ENCODE measurements around the gene ZNF622.

DNA sequence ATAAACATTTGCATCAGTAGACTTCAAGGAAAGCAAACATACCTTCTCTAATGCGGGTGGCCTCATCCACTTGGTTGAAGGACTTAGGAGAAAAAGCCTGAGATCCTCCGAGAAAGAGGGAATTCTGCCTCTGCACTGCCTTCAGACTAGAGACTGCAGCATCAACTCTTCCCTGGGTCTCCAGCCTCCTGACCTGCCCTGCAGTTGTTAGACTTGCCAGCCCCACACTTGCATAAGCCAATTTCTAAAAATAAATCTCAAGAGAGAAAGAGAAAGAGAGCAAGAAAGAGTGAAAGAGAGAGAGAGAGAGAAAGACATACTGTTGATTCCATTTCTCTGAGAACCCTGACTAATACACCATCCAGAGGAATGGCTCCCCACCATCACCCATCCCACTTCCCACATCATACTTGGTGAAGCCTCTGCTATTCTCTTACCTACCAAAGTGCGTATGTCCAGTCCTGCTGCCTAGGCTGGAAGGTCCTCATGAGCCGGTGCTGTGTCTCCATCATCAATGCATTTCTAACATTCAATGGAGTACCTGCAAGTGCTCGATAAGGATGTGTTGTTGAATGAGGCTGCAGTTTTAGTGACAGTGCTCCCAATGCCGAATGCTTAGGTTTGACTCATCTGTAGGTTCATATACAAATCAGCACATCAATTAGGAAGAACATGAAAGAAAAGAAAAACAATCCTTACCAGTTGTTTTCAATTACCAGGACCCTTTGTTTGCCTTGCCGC lies 35.1 kb downstream of the ZNF622 start:
- TF ChIP-seq, protein P1, sequence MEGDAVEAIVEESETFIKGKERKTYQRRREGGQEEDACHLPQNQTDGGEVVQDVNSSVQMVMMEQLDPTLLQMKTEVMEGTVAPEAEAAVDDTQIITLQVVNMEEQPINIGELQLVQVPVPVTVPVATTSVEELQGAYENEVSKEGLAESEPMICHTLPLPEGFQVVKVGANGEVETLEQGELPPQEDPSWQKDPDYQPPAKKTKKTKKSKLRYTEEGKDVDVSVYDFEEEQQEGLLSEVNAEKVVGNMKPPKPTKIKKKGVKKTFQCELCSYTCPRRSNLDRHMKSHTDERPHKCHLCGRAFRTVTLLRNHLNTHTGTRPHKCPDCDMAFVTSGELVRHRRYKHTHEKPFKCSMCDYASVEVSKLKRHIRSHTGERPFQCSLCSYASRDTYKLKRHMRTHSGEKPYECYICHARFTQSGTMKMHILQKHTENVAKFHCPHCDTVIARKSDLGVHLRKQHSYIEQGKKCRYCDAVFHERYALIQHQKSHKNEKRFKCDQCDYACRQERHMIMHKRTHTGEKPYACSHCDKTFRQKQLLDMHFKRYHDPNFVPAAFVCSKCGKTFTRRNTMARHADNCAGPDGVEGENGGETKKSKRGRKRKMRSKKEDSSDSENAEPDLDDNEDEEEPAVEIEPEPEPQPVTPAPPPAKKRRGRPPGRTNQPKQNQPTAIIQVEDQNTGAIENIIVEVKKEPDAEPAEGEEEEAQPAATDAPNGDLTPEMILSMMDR (IDR thresholded peaks at IDR 0.05; ENCODE audit: low read depth, low read length): no peak
- TF ChIP-seq EZH2phosphoT487 (IDR thresholded peaks at IDR 0.05; ENCODE audit: low read depth): no peak
